GM18508 (cell line): ENCODE data around the gene SMIM11.
"Not testable (repeated sequence)": the region's sequence is repeated elsewhere in the genome, so short reads cannot be mapped to it uniquely, and the experiment has no call there.

ENCODE experiments used
- ATAC-seq: cut with Tn5 transposase; IDR thresholded peaks from one replicate; pipeline ENCODE4 v1.9.1; 2021; ENCODE audit warnings: moderate number of reproducible peaks; ENCODE audit not compliant: insufficient read depth, unreplicated experiment

The SMIM11 gene

GRCh38 chr21:34353182-34353581, 22.1 kb upstream of the SMIM11 start:
- no peak for ATAC-seq

- no peak for ATAC-seq
Measured at GRCh38 chr21:34354836-34355235, 20.5 kb upstream of the SMIM11 start.

GRCh38 chr21:34355570-34355969, 19.7 kb upstream of the SMIM11 start:
- ATAC-seq = no peak

- no peak for ATAC-seq
Measured at GRCh38 chr21:34357889-34358288, 17.4 kb upstream of the SMIM11 start.

- ATAC-seq = no peak
Measured at GRCh38 chr21:34358866-34359265, 16.4 kb upstream of the SMIM11 start.

GRCh38 chr21:34360488-34361241, 14.6 kb upstream of the SMIM11 start:
- no peak for ATAC-seq

GRCh38 chr21:34362136-34362444, 13.2 kb upstream of the SMIM11 start:
- ATAC-seq = no peak

- ATAC-seq = no peak
Measured at GRCh38 chr21:34362670-34363069, 12.6 kb upstream of the SMIM11 start.

- no peak for ATAC-seq
Measured at GRCh38 chr21:34363733-34364132, 11.6 kb upstream of the SMIM11 start, which contains the start of gene KCNE2. KCNE2 (plus strand) TSS chr21:34364006; CDS start chr21:34370479, 6,473 bp downstream.

- ATAC-seq = no peak
Measured at GRCh38 chr21:34364921-34365320, 10.4 kb upstream of the SMIM11 start.

GRCh38 chr21:34365809-34366208, 9.5 kb upstream of the SMIM11 start:
- no peak for ATAC-seq

GRCh38 chr21:34367320-34367935, 7.9 kb upstream of the SMIM11 start:
- ATAC-seq = no peak

- no peak for ATAC-seq
Measured at GRCh38 chr21:34369741-34370140, 5.6 kb upstream of the SMIM11 start.

- ATAC-seq = no peak
Measured at GRCh38 chr21:34372321-34372720, 3.0 kb upstream of the SMIM11 start.

GRCh38 chr21:34374462-34374861, 845 bp upstream of the SMIM11 start:
- not testable (repeated sequence) for ATAC-seq

GRCh38 chr21:34375619-34375972, 289 bp downstream of the SMIM11 start:
- not testable (repeated sequence) for ATAC-seq

- not testable (repeated sequence) for ATAC-seq
Measured at GRCh38 chr21:34383138-34383537, 7.8 kb downstream of the SMIM11 start.

GRCh38 chr21:34383724-34384415, 8.6 kb downstream of the SMIM11 start:
- not testable (repeated sequence) for ATAC-seq

GRCh38 chr21:34400522-34400921, 25.2 kb downstream of the SMIM11 start:
- not testable (repeated sequence) for ATAC-seq

GRCh38 chr21:34404742-34405141, 29.4 kb downstream of the SMIM11 start:
- ATAC-seq = not testable (repeated sequence)

- not testable (repeated sequence) for ATAC-seq
Measured at GRCh38 chr21:34405686-34406085, 30.4 kb downstream of the SMIM11 start.
